DND-41 (cell line): ENCODE results near the gene CAND2.

Experiments
- CTCF ChIP-seq: IDR thresholded peaks from 2 replicates; pipeline ENCODE4 v1.5.1; 2012; ENCODE audit warnings: borderline replicate concordance, low read length, moderate library complexity, mild to moderate bottlenecking; ENCODE audit not compliant: poor library complexity, severe bottlenecking; ENCODE audit errors: extremely low read depth
- EZH2 ChIP-seq: IDR thresholded peaks from 3 replicates; pipeline ENCODE4 v1.6.1; 2012; ENCODE audit warnings: borderline replicate concordance, low read depth, mild to moderate bottlenecking, moderate library complexity, low read length, inconsistent platforms; ENCODE audit not compliant: severe bottlenecking

GRCh38 chr3:12817343-12817710 is 20.8 kb downstream of the CAND2 start:
- no peak for TF ChIP-seq CTCF
- TF ChIP-seq EZH2: no peak
